ENCODE results near the gene ILK. TPM values are rescaled to one million over a fixed set of nuclear protein-coding genes. Genes with fewer than 3 reads are reported as not detected.
A peak's percentile ranks its signal among the peaks of the same experiment; 100 is the strongest.

ILK gene
- total and polyA plus RNA-seq, 10 of the 15 experiments (the other 5 are each of a cell fraction or from before 2014, with no cell fraction given) = 51.8 to 163 (median 92.0) TPM

GRCh38 chr11:6606471-6607189, 3.1 kb downstream of the ILK start (continued):
- TF ChIP-seq ELK1 (IDR thresholded peaks at IDR 0.05; ENCODE audit: low read depth, low read length) (peak; percentile 54; the same call in 1 of the 2 replicates), ZNF217 (IDR thresholded peaks at IDR 0.05) (no peak), ZBTB40 (IDR thresholded peaks at IDR 0.05; ENCODE audit: borderline replicate concordance) (peak; percentile 65; the same call in 1 of the 2 replicates), SKIL (IDR thresholded peaks at IDR 0.05; ENCODE audit: low read depth, poor library complexity, severe bottlenecking) (no peak), TAF1 (IDR thresholded peaks at IDR 0.05; ENCODE audit: borderline replicate concordance, low read depth, low read length) (no peak)

Measured in GM12878 (cell line).